ENCODE data around the gene GSTT4. TPM values are rescaled to one million over a fixed set of nuclear protein-coding genes. Genes with fewer than 3 reads are reported as not detected.

Gene GSTT4
- total RNA-seq, 2 donors from 2014 or later, result not detected

DNA sequence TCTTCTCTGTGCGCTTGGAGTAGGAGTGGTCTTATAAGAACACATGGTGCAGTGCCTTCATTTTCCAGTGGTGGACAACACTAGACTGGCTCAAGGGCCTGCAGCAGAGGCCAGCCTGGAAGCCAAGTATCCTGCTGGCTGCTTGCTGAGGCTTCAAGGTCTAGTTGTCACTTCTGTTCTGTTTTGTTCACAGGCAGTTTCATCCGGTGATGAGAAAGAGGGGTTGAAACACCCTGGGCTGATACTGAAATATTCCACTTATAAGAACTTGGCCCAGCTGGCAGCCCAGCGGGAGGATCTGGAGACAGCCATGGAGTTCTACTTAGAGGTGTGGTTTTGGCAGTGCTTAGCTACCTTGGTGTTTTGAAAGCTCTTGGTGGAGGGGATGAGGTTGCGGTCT, 35.7 kb upstream of the GSTT4 start:
- WGBS, 2 donors, result 93 to 95% methylated on average over 4 of the region's 4 CpGs
- DNase-seq, result no peak
- Histone ChIP-seq H3K27me3 (no peaks in the 10 kb centered on the region), H3K27ac (no peak overlapping the region), H3K4me1 (no peaks in the 10 kb centered on the region), H3K9me3 (no peaks in the 10 kb centered on the region), H3K36me3 (replicated peaks in 1 of 2; ENCODE audit: insufficient read depth in 1 of 2, low read depth in 2 of 2) (peaks cover 0 to 25% of the 10 kb centered on the region in 2 donors), H3K4me3 (no peak overlapping the region)
- intact Hi-C loops (cut with DNase I), result no loop called here
- ATAC-seq, result no peak
- no peak for TF ChIP-seq POLR2A (IDR thresholded peaks at IDR 0.05)
- TF ChIP-seq, protein P1, sequence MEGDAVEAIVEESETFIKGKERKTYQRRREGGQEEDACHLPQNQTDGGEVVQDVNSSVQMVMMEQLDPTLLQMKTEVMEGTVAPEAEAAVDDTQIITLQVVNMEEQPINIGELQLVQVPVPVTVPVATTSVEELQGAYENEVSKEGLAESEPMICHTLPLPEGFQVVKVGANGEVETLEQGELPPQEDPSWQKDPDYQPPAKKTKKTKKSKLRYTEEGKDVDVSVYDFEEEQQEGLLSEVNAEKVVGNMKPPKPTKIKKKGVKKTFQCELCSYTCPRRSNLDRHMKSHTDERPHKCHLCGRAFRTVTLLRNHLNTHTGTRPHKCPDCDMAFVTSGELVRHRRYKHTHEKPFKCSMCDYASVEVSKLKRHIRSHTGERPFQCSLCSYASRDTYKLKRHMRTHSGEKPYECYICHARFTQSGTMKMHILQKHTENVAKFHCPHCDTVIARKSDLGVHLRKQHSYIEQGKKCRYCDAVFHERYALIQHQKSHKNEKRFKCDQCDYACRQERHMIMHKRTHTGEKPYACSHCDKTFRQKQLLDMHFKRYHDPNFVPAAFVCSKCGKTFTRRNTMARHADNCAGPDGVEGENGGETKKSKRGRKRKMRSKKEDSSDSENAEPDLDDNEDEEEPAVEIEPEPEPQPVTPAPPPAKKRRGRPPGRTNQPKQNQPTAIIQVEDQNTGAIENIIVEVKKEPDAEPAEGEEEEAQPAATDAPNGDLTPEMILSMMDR (IDR thresholded peaks at IDR 0.05), result no peak

DNA sequence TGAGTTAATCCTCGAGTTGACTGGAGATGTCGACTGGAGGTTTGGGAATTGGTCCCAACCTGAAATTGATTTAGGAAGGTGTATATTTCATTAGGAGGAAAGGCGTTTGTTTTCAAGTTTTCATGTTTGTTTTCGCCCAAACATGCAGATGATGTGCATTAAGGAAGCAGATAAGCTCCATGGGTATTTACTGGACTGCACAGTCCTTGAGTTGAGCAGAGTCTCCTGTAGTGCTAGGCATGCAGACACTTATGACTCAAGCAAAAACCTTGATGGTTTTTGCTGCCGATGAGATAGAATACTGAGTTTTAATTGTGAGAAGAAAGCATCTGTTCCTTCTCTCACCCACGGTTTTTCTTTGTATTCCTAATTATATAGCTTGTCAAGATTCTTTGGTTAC, 33.8 kb upstream of the GSTT4 start:
- Histone ChIP-seq H3K4me3 (no peak overlapping the region), H3K36me3 (replicated peaks in 1 of 2; ENCODE audit: insufficient read depth in 1 of 2, low read depth in 2 of 2) (peaks cover 0 to 25% of the 10 kb centered on the region in 2 donors), H3K9me3 (no peaks in the 10 kb centered on the region), H3K27me3 (no peaks in the 10 kb centered on the region), H3K27ac (no peak overlapping the region), H3K4me1 (no peaks in the 10 kb centered on the region)
- no peak for TF ChIP-seq POLR2A (IDR thresholded peaks at IDR 0.05)
- TF ChIP-seq, protein P1 (IDR thresholded peaks at IDR 0.05), result no peak
- intact Hi-C loops (cut with DNase I), result no loop called here
- no peak for DNase-seq
- ATAC-seq, result no peak
- WGBS, 2 donors, result 59 to 62% methylated on average over 6 of the region's 6 CpGs

DNA sequence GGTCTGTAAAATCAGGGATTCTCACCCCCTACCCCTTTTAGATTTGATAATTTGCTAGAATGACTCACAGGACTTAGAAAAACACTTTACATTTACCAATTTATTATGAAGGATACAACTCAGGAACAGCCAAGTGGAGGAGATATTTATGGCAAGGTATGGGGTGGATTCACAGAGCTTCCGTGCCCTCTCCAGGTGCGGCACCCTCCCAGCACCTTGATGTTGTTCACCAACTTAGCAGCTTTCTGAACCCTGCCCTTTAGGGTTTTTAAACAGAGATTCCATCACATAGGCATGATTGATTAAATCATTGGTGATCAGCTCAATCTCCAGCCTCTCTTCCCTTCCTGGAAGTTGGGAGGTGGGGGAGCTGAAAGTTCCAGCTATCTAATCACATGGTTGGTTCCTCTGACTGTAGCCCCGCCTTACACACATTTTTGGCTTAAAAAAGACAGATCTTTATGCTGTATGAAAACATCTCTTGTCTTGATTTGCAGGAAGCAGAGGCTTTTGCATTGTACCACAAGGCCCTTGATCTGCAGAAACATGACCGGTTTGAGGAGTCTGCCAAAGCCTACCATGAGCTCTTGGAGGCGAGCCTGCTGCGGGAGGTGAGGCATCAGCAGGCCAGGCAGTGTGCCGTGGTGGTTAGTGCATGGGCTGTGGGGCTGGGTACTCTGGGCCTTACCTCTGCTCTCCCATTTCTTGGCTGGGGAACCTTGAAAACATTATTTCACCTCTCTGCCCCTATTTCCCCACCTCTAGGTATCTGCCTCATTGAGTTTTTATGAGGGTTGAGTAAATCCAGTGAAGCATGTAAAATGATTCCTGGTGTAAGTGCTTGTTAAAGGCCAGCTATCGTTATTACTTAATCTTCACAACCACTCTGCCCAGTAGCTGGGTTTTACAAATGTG, 32.9 kb upstream of the GSTT4 start:
- no peak overlapping the region for H3K27ac ChIP-seq
- H3K4me3 ChIP-seq, result no peak overlapping the region
- H3K4me1 ChIP-seq, result no peaks in the 10 kb centered on the region
- WGBS, 2 donors, result 91 to 92% methylated on average over 8 of the region's 8 CpGs
- ATAC-seq (no peak), DNase-seq (no peak)
- no peaks in the 10 kb centered on the region for H3K27me3 ChIP-seq
- peaks cover 0 to 25% of the 10 kb centered on the region in 2 donors for H3K36me3 ChIP-seq (replicated peaks in 1 of 2; ENCODE audit: insufficient read depth in 1 of 2, low read depth in 2 of 2)
- H3K9me3 ChIP-seq, result no peaks in the 10 kb centered on the region
- intact Hi-C loops (cut with DNase I), result no loop called here
- TF ChIP-seq, protein P1 (IDR thresholded peaks at IDR 0.05), result no peak
- no peak for TF ChIP-seq POLR2A (IDR thresholded peaks at IDR 0.05)

DNA sequence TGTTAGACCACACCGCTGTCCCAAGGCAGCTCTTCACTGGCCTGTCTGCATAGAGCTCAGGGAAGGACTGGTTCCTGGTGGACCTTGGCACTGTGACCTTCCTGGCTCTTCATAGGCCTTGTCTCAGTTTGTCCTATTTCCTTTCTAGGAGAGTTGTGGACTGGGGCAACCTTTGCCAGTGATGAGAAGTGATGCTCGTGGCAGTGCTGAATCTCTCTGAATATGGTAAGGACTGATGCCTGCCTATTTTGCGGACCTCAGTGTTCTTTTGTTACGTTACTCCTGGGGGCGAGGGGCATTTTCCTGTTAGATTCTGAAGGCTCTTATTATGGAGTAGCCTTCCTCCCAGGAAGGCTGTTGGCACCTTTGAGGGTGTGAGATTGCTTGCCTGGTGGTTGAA, 30.0 kb upstream of the GSTT4 start:
- intact Hi-C loops (cut with DNase I), result no loop called here
- no peak overlapping the region for H3K4me3 ChIP-seq
- peaks cover 0 to 20% of the 10 kb centered on the region in 2 donors for H3K36me3 ChIP-seq (replicated peaks in 1 of 2; ENCODE audit: insufficient read depth in 1 of 2, low read depth in 2 of 2)
- no peak for TF ChIP-seq POLR2A (IDR thresholded peaks at IDR 0.05)
- TF ChIP-seq, protein P1 (IDR thresholded peaks at IDR 0.05), result no peak
- no peak overlapping the region for H3K27ac ChIP-seq
- H3K9me3 ChIP-seq, result no peaks in the 10 kb centered on the region
- H3K4me1 ChIP-seq, result no peaks in the 10 kb centered on the region
- ATAC-seq, result no peak
- no peaks in the 10 kb centered on the region for H3K27me3 ChIP-seq
- WGBS, 2 donors, result 95% methylated on average over 4 to 5 of the region's 5 CpGs
- no peak for DNase-seq

DNA sequence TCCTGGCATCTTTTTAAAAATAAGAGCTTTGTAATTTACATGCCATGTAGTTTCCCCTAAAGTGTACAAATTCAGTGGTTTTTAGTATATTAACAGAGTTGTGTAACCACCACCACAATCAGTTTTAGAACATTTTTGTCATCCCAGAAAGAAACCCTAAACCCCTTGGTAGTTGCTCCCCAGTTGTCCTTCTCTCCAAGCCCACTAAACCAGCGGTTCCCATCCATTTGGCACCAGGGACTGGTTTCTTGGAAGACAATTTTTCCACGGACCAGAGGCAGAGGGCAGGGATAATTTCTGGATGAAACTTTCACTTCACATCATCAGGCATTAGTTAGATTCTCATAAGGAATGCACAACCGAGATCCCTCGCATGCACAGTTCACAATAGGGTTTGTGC, 28.5 kb upstream of the GSTT4 start:
- Histone ChIP-seq H3K4me3 (no peak overlapping the region), H3K27me3 (no peaks in the 10 kb centered on the region), H3K9me3 (no peaks in the 10 kb centered on the region), H3K27ac (no peak overlapping the region), H3K4me1 (no peaks in the 10 kb centered on the region), H3K36me3 (replicated peaks in 1 of 2; ENCODE audit: insufficient read depth in 1 of 2, low read depth in 2 of 2) (peaks cover 0 to 8% of the 10 kb centered on the region in 2 donors)
- intact Hi-C loops (cut with DNase I), result no loop called here
- ATAC-seq (no peak), DNase-seq (no peak)
- TF ChIP-seq, protein P1 (IDR thresholded peaks at IDR 0.05), result no peak
- no peak for TF ChIP-seq POLR2A (IDR thresholded peaks at IDR 0.05)
- 74 to 85% methylated on average over 4 of the region's 4 CpGs for WGBS, 2 donors

Data from body of pancreas (tissue), 4 donors.